ENCODE results near the gene MYO5B. TPM values are rescaled to one million over a fixed set of nuclear protein-coding genes. Genes with fewer than 3 reads are reported as not detected.

MYO5B gene
- polyA plus RNA-seq, 1 experiment = 0.18 TPM

DNA sequence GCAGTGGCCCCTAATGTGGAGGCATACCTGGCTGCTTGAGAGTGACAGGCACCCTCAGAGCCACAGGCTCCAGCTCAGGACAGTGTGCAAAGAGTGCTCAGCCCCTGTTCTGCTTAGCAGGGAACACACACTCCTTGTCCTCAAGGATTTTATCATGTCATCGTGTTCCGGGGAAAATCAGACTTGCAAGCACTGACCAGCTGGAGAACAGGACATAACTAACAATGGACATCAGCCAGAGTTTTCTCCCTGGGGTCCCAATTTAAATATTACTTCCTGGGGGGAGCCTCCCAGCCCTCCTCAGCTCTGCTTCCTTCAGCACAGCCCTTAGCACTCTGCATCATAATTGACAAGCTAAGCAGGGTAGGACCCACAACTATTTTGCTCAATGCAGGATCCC is 206.2 kb downstream of the MYO5B start:
- ChIA-PET CTCF (interaction anchor here (1.0 kb wide), 1 partner anchor 13 kb away, joined by 3 read pairs; no protein-coding TSS in a partner anchor), POLR2A (no interaction called here)
- Histone ChIP-seq H3K36me3 (ENCODE audit: control insufficient read depth, insufficient read depth, low read length) (no peaks in the 10 kb centered on the region), H3K27me3 (ENCODE audit: control insufficient read depth, insufficient read depth, low read length) (peaks cover 3% of the 10 kb centered on the region; the same call in 1 of the 2 replicates), H3K4me3 (ENCODE audit: low read depth, low read length) (no peak overlapping the region)
- TF ChIP-seq, protein P1, sequence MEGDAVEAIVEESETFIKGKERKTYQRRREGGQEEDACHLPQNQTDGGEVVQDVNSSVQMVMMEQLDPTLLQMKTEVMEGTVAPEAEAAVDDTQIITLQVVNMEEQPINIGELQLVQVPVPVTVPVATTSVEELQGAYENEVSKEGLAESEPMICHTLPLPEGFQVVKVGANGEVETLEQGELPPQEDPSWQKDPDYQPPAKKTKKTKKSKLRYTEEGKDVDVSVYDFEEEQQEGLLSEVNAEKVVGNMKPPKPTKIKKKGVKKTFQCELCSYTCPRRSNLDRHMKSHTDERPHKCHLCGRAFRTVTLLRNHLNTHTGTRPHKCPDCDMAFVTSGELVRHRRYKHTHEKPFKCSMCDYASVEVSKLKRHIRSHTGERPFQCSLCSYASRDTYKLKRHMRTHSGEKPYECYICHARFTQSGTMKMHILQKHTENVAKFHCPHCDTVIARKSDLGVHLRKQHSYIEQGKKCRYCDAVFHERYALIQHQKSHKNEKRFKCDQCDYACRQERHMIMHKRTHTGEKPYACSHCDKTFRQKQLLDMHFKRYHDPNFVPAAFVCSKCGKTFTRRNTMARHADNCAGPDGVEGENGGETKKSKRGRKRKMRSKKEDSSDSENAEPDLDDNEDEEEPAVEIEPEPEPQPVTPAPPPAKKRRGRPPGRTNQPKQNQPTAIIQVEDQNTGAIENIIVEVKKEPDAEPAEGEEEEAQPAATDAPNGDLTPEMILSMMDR (IDR thresholded peaks at IDR 0.05; ENCODE audit: insufficient read depth, low read depth, low read length) = no peak
- DNase-seq (ENCODE audit: low read depth) = no peak

DNA sequence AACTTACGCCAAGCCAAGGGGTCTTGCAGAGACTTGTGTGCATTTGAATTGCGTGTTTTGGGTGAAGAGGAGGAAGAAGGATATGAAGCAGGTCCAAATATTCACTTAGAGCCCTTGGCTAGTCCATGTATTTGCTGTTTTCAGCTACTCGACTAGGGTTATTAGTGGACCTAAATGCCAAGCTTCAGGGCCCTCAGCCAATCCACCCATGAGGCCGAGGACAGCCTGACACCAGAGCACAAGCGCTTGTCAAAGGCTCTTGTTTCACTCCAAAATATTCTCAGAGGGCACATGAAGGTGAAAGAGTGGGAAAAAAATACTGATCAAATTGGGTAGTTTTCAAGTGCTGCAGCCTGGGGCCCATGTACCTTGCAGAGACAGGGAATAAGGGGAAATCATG is 206.8 kb downstream of the MYO5B start:
- H3K36me3 ChIP-seq (ENCODE audit: control insufficient read depth, insufficient read depth, low read length) = no peaks in the 10 kb centered on the region
- no peak for DNase-seq (ENCODE audit: low read depth)
- no peak overlapping the region for H3K4me3 ChIP-seq (ENCODE audit: low read depth, low read length)
- POLR2A ChIA-PET = no interaction called here
- peaks cover 3% of the 10 kb centered on the region; the same call in 1 of the 2 replicates for H3K27me3 ChIP-seq (ENCODE audit: control insufficient read depth, insufficient read depth, low read length)
- TF ChIP-seq, protein P1 (IDR thresholded peaks at IDR 0.05; ENCODE audit: insufficient read depth, low read depth, low read length) = no peak
- CTCF ChIA-PET = interaction anchor here (1.0 kb wide), 1 partner anchor 12 kb away, joined by 3 read pairs; no protein-coding TSS in a partner anchor

DNA sequence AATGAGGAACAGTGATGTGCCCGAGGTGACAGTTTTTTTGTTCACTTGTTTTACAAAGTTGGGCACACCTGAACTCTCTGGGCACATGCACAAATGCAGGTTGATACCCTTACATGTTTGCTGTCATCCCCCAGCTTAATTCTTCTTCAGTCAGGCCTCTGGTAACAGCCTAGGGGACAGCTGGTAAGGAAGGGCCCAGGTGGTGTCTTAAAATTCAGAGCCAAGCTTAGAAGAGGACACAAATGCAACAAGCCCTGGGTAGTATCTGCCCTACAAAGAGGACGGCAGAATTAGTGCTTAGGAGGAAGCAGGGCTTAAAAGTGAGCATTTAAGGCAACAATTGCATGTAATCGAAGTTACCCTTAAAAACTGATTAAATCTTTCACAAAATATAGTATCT is 209.7 kb downstream of the MYO5B start:
- ChIA-PET POLR2A (no interaction called here), CTCF (no interaction called here)
- H3K4me3 ChIP-seq (ENCODE audit: low read depth, low read length) = no peak overlapping the region
- H3K36me3 ChIP-seq (ENCODE audit: control insufficient read depth, insufficient read depth, low read length) = no peaks in the 10 kb centered on the region
- no peak for DNase-seq (ENCODE audit: low read depth)
- TF ChIP-seq, protein P1 (IDR thresholded peaks at IDR 0.05; ENCODE audit: insufficient read depth, low read depth, low read length) = no peak
- H3K27me3 ChIP-seq (ENCODE audit: control insufficient read depth, insufficient read depth, low read length) = peaks cover 3% of the 10 kb centered on the region; the same call in 1 of the 2 replicates

DNA sequence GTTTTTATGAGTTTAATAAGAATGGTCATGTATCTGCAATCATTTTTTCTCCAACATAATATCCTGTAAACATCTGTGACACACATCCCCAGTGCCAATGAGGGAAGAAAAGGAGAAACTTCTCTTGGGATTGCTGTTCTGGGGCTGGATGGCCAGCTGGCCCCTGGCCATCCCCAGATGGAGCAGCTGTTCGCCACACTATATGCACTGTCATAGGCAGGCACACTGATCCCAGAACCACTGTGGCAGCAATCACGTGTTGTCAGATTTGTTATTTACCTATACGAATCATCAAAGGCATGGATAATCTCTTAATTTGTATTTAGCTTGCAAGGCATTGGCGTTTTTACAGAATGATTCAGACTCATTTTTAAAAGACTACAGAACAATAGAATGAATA is 214.1 kb downstream of the MYO5B start:
- DNase-seq (ENCODE audit: low read depth) = no peak
- ChIA-PET POLR2A (no interaction called here), CTCF (interaction anchor here (0.9 kb wide), 1 partner anchor 25 kb away, joined by 3 read pairs; no protein-coding TSS in a partner anchor)
- Histone ChIP-seq H3K36me3 (ENCODE audit: control insufficient read depth, insufficient read depth, low read length) (no peaks in the 10 kb centered on the region), H3K4me3 (ENCODE audit: low read depth, low read length) (no peak overlapping the region), H3K27me3 (ENCODE audit: control insufficient read depth, insufficient read depth, low read length) (peaks cover 3% of the 10 kb centered on the region; the same call in 1 of the 2 replicates)
- TF ChIP-seq, protein P1 (IDR thresholded peaks at IDR 0.05; ENCODE audit: insufficient read depth, low read depth, low read length) = no peak

DNA sequence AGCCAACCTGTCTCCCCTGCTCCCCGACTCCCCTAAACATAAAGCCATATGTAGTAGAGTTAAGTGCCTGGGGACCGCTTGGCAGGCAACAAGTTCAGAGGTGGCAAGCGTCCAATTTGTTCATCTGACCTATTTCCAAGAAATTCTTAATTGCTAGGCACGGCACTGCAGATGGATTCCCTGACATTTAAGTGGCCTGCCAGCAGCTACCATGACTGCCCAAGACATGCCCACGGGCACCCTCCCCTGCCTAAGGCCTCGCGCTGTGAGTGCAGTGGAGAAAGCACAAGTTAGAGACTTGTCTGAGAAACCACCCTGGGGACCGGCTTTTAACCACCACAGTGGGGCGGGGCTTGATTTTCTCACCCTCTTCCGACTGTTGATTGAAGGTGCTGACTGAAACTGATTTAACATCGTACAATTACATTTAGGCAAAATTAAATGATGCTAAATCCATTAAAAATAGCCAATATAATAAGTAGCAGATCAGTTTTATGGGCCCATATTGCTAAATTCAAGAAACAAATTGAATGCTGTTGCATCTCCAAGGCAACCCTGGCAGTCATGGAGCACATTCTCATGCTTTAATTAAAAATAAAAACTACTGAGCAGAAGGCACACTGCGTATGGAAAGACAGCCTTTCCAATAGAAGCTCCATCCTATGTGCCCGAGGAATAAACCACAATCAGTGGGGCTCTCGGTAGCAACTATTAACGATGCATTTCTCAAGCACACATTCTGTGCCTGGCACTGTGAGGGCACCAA is 218.0 kb downstream of the MYO5B start:
- Histone ChIP-seq H3K4me3 (ENCODE audit: low read depth, low read length) (no peak overlapping the region), H3K36me3 (ENCODE audit: control insufficient read depth, insufficient read depth, low read length) (no peaks in the 10 kb centered on the region), H3K27me3 (ENCODE audit: control insufficient read depth, insufficient read depth, low read length) (no peaks in the 10 kb centered on the region)
- DNase-seq (ENCODE audit: low read depth) = no peak
- CTCF ChIA-PET = interaction anchor here (1.3 kb wide), 1 partner anchor 13 kb away, joined by 3 read pairs; no protein-coding TSS in a partner anchor
- TF ChIP-seq, protein P1 (IDR thresholded peaks at IDR 0.05; ENCODE audit: insufficient read depth, low read depth, low read length) = no peak
- POLR2A ChIA-PET = no interaction called here
